Fibroblast of lung (primary cell): ENCODE measurements around the gene BCAR1. TPM values are rescaled to one million over a fixed set of nuclear protein-coding genes. Genes with fewer than 3 reads are reported as not detected.

Source experiments
- DNase-seq, 2 donors: peaks; one replicate each; pipeline versions ENCODE4 v3.0.0 to v3.0.0-alpha.2; 2010; ENCODE audit warnings: low read depth in 2 of 2
- H2AFZ ChIP-seq: 2 replicates; pipeline ENCODE4 v1.5.1; 2012; ENCODE audit warnings: low read length, control low read depth, inconsistent platforms
- H3K27ac ChIP-seq: 2 replicates; pipeline ENCODE4 v1.5.1; 2011; ENCODE audit warnings: low read length, control low read depth; ENCODE audit not compliant: insufficient read depth
- H3K27me3 ChIP-seq: 2 replicates; pipeline ENCODE4 v1.5.1; 2011; ENCODE audit warnings: mild to moderate bottlenecking, low read length; ENCODE audit not compliant: control insufficient read depth, insufficient read depth
- H3K36me3 ChIP-seq: 2 replicates; pipeline ENCODE4 v1.5.1; 2011; ENCODE audit warnings: low read length; ENCODE audit not compliant: control insufficient read depth, insufficient read depth
- H3K4me1 ChIP-seq: 2 replicates; pipeline ENCODE4 v1.5.1; 2011; ENCODE audit warnings: low read length; ENCODE audit not compliant: control insufficient read depth, insufficient read depth; ENCODE audit errors: extremely low read depth
- H3K4me2 ChIP-seq: 2 replicates; pipeline ENCODE4 v1.5.1; 2011; ENCODE audit warnings: low read length, control low read depth; ENCODE audit not compliant: insufficient read depth; ENCODE audit errors: extremely low read depth
- H3K4me3 ChIP-seq, 4 experiments: fragments of 200-600 bp in 1 of 4; sonication (generic) in 1 of 4; replicated peaks in 1 of 4; 2 replicates each; pipeline ENCODE4 v1.5.1; 2011 to 2016; ENCODE audit warnings: low read length in 4 of 4, low read depth in 3 of 4, mild to moderate bottlenecking in 3 of 4, control low read depth in 2 of 4, inconsistent platforms in 1 of 4, mixed read lengths in 1 of 4; ENCODE audit not compliant: insufficient read depth in 1 of 4; ENCODE audit errors: control extremely low read depth in 1 of 4
- H3K79me2 ChIP-seq: 2 replicates; pipeline ENCODE4 v1.5.1; 2012; ENCODE audit warnings: mild to moderate bottlenecking, low read length, inconsistent platforms; ENCODE audit not compliant: control insufficient read depth, insufficient read depth
- H3K9ac ChIP-seq: 2 replicates; pipeline ENCODE4 v1.5.1; 2011; ENCODE audit warnings: mild to moderate bottlenecking, low read length, control low read depth; ENCODE audit not compliant: insufficient read depth
- H3K9me3 ChIP-seq: 2 replicates; pipeline ENCODE4 v1.5.1; 2012; ENCODE audit warnings: low read depth, low read length; ENCODE audit not compliant: control insufficient read depth, insufficient read depth
- H4K20me1 ChIP-seq: 2 replicates; pipeline ENCODE4 v1.5.1; 2011; ENCODE audit warnings: low read length; ENCODE audit not compliant: control insufficient read depth, insufficient read depth; ENCODE audit errors: extremely low read depth
- EZH2 ChIP-seq: IDR thresholded peaks from 2 replicates; pipeline ENCODE4 v1.5.1; 2012; ENCODE audit warnings: low read length, control low read depth, mild to moderate bottlenecking; ENCODE audit errors: missing control alignments
- polyA plus RNA-seq, 2 donors: library from polyadenylated mRNA; depleted of rRNA in 1 of 2; stranded (reverse) in 1 of 2; unstranded in 1 of 2; fragments of >200 nt; gene quantifications; 2 replicates each; pipeline ENCODE4 v1.2.1, GENCODE V29; 2011 to 2012; ENCODE audit warnings: missing spikeins in 1 of 2
- total RNA-seq: library from RNA; depleted of rRNA; stranded (reverse); fragments of >200 nt; gene quantifications from 2 replicates; pipeline ENCODE4 v1.2.1, GENCODE V29; 2014
- TF ChIP-seq, protein P1 (sequence below), 2 donors: IDR thresholded peaks in 1 of 2; conservative IDR thresholded peaks in 1 of 2; 1 replicate in 1 of 2; 2 replicates in 1 of 2; pipeline ENCODE4 v1.5.1; 2011 to 2012; ENCODE audit warnings: low read length in 2 of 2, control low read depth in 1 of 2, inconsistent platforms in 1 of 2, low read depth in 1 of 2, mild to moderate bottlenecking in 1 of 2

Gene BCAR1
- total and polyA plus RNA-seq, 2 donors (not counting 1 experiment from before 2014, with no cell fraction given), result 36.8 to 66.5 TPM

DNA sequence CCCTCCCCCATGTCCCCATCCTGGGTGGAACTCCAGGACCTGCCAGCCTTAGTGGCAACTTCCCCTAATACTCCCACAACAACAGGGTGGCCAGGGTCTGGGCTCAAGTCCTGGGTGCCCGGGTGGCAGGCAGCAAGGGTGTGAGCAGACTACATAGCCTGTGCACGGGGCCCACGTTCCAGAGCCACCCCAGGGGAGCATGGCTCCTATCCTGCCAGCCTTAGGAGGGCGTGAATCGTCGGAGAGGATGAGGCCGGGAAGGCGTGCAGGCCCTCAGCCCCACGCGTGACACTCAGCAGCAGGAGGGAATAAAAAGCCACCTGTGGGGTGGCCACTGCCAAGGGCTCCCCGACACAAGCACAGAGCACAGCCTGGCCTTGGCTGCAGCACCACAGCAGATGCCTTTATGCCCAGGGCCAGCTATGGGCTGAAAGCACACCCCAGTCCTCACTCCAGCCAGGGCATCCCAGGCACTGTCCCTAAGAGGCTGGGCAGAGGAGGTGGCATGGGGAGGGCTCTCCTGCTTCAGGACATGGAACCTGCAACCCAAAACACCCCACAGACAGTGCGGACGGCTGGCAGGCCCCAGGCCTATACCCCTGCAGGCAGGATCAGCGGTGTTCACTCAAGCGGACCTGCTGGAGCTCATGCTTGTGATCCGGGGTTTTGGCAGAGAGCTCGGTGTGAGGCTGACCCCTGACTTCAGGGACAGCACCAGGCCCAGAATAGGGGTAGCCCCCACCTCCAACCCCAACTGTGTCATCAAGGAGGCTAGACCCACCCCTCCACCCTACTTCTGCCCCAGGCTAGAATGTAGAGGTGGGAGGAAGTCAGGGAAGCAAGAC lies 2.7 kb downstream of the BCAR1 start:
- Histone ChIP-seq H3K9ac (peak overlapping the region; percentile 92), H3K4me3 (peak overlapping the region in 2 of 4 experiments; percentile 69 to 80), H3K27ac (peak overlapping the region; percentile 97), H3K36me3 (peaks cover 3% of the 10 kb centered on the region), H3K79me2 (peaks cover 91% of the 10 kb centered on the region), H4K20me1 (peaks cover 1% of the 10 kb centered on the region), H3K27me3 (no peaks in the 10 kb centered on the region), H3K9me3 (no peaks in the 10 kb centered on the region), H3K4me2 (peak overlapping the region; percentile 90), H2AFZ (no peak overlapping the region), H3K4me1 (peaks cover 71% of the 10 kb centered on the region)
- no peak for DNase-seq
- TF ChIP-seq EZH2, result no peak
- TF ChIP-seq, protein P1, sequence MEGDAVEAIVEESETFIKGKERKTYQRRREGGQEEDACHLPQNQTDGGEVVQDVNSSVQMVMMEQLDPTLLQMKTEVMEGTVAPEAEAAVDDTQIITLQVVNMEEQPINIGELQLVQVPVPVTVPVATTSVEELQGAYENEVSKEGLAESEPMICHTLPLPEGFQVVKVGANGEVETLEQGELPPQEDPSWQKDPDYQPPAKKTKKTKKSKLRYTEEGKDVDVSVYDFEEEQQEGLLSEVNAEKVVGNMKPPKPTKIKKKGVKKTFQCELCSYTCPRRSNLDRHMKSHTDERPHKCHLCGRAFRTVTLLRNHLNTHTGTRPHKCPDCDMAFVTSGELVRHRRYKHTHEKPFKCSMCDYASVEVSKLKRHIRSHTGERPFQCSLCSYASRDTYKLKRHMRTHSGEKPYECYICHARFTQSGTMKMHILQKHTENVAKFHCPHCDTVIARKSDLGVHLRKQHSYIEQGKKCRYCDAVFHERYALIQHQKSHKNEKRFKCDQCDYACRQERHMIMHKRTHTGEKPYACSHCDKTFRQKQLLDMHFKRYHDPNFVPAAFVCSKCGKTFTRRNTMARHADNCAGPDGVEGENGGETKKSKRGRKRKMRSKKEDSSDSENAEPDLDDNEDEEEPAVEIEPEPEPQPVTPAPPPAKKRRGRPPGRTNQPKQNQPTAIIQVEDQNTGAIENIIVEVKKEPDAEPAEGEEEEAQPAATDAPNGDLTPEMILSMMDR (conservative IDR thresholded peaks at IDR 0.05 in 1 of 2, IDR thresholded peaks at IDR 0.05 in 1 of 2; ENCODE audit: low read depth in 1 of 2, low read length in 2 of 2), result no peak

GRCh38 chr16:75248142-75248535 lies 3.3 kb downstream of the BCAR1 start:
- H3K27me3 ChIP-seq, result no peaks in the 10 kb centered on the region
- TF ChIP-seq EZH2, result no peak
- TF ChIP-seq, protein P1 (conservative IDR thresholded peaks at IDR 0.05 in 1 of 2, IDR thresholded peaks at IDR 0.05 in 1 of 2; ENCODE audit: low read depth in 1 of 2, low read length in 2 of 2), result no peak
- peak overlapping the region; percentile 92 for H3K9ac ChIP-seq
- peak overlapping the region; percentile 97 for H3K27ac ChIP-seq
- H3K9me3 ChIP-seq, result no peaks in the 10 kb centered on the region
- H3K4me1 ChIP-seq, result peaks cover 68% of the 10 kb centered on the region
- peaks cover 91% of the 10 kb centered on the region for H3K79me2 ChIP-seq
- H3K36me3 ChIP-seq, result peaks cover 3% of the 10 kb centered on the region
- DNase-seq, result no peak
- H3K4me3 ChIP-seq, result peak overlapping the region in 2 of 4 experiments; percentile 11
- peaks cover 1% of the 10 kb centered on the region for H4K20me1 ChIP-seq
- peak overlapping the region; percentile 2 for H3K4me2 ChIP-seq
- H2AFZ ChIP-seq, result no peak overlapping the region

GRCh38 chr16:75247249-75247648 lies 4.2 kb downstream of the BCAR1 start:
- Histone ChIP-seq H3K9ac (peak overlapping the region; percentile 58), H3K4me3 (peak overlapping the region in 1 of 4 experiments; percentile 11), H3K9me3 (no peaks in the 10 kb centered on the region), H3K27me3 (no peaks in the 10 kb centered on the region), H3K27ac (peak overlapping the region; percentile 97), H3K79me2 (peaks cover 91% of the 10 kb centered on the region), H3K36me3 (peaks cover 10% of the 10 kb centered on the region), H2AFZ (no peak overlapping the region), H3K4me1 (peaks cover 66% of the 10 kb centered on the region), H4K20me1 (peaks cover 1% of the 10 kb centered on the region), H3K4me2 (peak overlapping the region; percentile 56)
- no peak for DNase-seq
- TF ChIP-seq, protein P1 (conservative IDR thresholded peaks at IDR 0.05 in 1 of 2, IDR thresholded peaks at IDR 0.05 in 1 of 2; ENCODE audit: low read depth in 1 of 2, low read length in 2 of 2), result no peak
- TF ChIP-seq EZH2, result no peak
